Body of pancreas (tissue), 4 donors: ENCODE data around the gene SLC35F4. TPM values are rescaled to one million over a fixed set of nuclear protein-coding genes. Genes with fewer than 3 reads are reported as not detected.
"Not testable (repeated sequence)": the region's sequence is repeated elsewhere in the genome, so short reads cannot be mapped to it uniquely, and the experiment has no call there.

Source experiments
- ATAC-seq: fragments of 150-250 bp; one replicate; pipeline ENCODE4 v1.9.1; 2016
- DNase-seq, 4 donors: peaks; one replicate each; pipeline ENCODE4 v3.0.0-alpha.2; 2019
- H3K27ac ChIP-seq, 4 donors: fragments of 200-600 bp; sonication (generic); 1 replicate in 3 of 4; 2 replicates in 1 of 4; pipeline versions ENCODE4 v1.5.1 to v1.6.1; 2016 to 2019; ENCODE audit warnings: mild to moderate bottlenecking in 1 of 4, mixed read lengths in 1 of 4, moderate library complexity in 1 of 4
- H3K27me3 ChIP-seq, 2 donors: fragments of 200-600 bp; sonication (generic); one replicate each; pipeline ENCODE4 v1.6.0; 2016; ENCODE audit warnings: mild to moderate bottlenecking in 1 of 2
- H3K36me3 ChIP-seq, 2 donors: fragments of 200-600 bp; sonication (generic); replicated peaks in 1 of 2; 2 replicates each; pipeline ENCODE4 v1.5.1; 2016; ENCODE audit warnings: low read depth in 2 of 2; ENCODE audit not compliant: insufficient read depth in 1 of 2
- H3K4me1 ChIP-seq: fragments of 200-600 bp; sonication (generic); one replicate; pipeline ENCODE4 v1.6.0; 2016
- H3K4me3 ChIP-seq, 2 donors: fragments of 200-600 bp; sonication (generic); 1 replicate in 1 of 2; 2 replicates in 1 of 2; pipeline ENCODE4 v1.5.1; 2016 to 2019
- H3K9me3 ChIP-seq, 3 donors: fragments of 200-600 bp; sonication (generic); 1 replicate in 2 of 3; 2 replicates in 1 of 3; pipeline ENCODE4 v1.5.1; 2016
- POLR2A ChIP-seq, 3 donors: fragments of 450-650 bp; IDR thresholded peaks; one replicate each; pipeline ENCODE4 v1.6.1; 2016; ENCODE audit warnings: antibody characterized with exemption in 3 of 3, mild to moderate bottlenecking in 2 of 3
- WGBS, 2 donors: methylation state at CpG; one replicate each; pipeline ENCODE4 v1.1.5; 2017; 5-methylcytosine and 5-hydroxymethylcytosine counted together
- intact Hi-C: fragments of 100-400 bp; cut with DNase I; formaldehyde crosslinking; loops from one replicate; pipeline ENCODE4 v1.15.1; 2023
- total RNA-seq, 2 donors: library from RNA; depleted of rRNA; stranded (reverse); fragments of >200 nt; gene quantifications; one replicate each; pipeline ENCODE4 v1.1.0, GENCODE V29; 2016
- TF ChIP-seq, protein P1 (sequence below), 7 experiments: fragments of 450-650 bp in 4 of 7; fragments of 200-600 bp in 3 of 7; sonication (generic) in 3 of 7; IDR thresholded peaks; one replicate each; pipeline ENCODE4 v1.5.1; 2016 to 2019; ENCODE audit warnings: antibody characterized with exemption in 7 of 7

The SLC35F4 gene
- total RNA-seq, 2 donors from 2014 or later: not detected

GRCh38 chr14:57869617-57870016 lies 3.7 kb upstream of the SLC35F4 start:
- no peaks in the 10 kb centered on the region for H3K9me3 ChIP-seq

GRCh38 chr14:57866199-57866705 lies 360 bp upstream of the SLC35F4 start:
- 9 to 19% methylated on average over 15 to 19 of the region's 19 CpGs for WGBS, 2 donors
- ATAC-seq (no peak), DNase-seq (no peak)
- no peak for TF ChIP-seq POLR2A (IDR thresholded peaks at IDR 0.05)
- TF ChIP-seq, protein P1, sequence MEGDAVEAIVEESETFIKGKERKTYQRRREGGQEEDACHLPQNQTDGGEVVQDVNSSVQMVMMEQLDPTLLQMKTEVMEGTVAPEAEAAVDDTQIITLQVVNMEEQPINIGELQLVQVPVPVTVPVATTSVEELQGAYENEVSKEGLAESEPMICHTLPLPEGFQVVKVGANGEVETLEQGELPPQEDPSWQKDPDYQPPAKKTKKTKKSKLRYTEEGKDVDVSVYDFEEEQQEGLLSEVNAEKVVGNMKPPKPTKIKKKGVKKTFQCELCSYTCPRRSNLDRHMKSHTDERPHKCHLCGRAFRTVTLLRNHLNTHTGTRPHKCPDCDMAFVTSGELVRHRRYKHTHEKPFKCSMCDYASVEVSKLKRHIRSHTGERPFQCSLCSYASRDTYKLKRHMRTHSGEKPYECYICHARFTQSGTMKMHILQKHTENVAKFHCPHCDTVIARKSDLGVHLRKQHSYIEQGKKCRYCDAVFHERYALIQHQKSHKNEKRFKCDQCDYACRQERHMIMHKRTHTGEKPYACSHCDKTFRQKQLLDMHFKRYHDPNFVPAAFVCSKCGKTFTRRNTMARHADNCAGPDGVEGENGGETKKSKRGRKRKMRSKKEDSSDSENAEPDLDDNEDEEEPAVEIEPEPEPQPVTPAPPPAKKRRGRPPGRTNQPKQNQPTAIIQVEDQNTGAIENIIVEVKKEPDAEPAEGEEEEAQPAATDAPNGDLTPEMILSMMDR (IDR thresholded peaks at IDR 0.05): no peak
- H3K27ac ChIP-seq: no peak overlapping the region
- intact Hi-C loops: no loop called here
- H3K9me3 ChIP-seq: no peaks in the 10 kb centered on the region
- H3K4me1 ChIP-seq: peaks cover 16% of the 10 kb centered on the region
- H3K4me3 ChIP-seq: no peak overlapping the region
- no peaks in the 10 kb centered on the region for H3K36me3 ChIP-seq
- H3K27me3 ChIP-seq: peaks cover 0 to 13% of the 10 kb centered on the region in 2 donors

More at GRCh38 chr14:57869617-57870016, 3.7 kb upstream of the SLC35F4 start:
- H3K27me3 ChIP-seq: peaks cover 0 to 10% of the 10 kb centered on the region in 2 donors
- peaks cover 16% of the 10 kb centered on the region for H3K4me1 ChIP-seq
- H3K36me3 ChIP-seq: no peaks in the 10 kb centered on the region
- no peak overlapping the region for H3K27ac ChIP-seq
- ATAC-seq (no peak), DNase-seq (peak in 2 of 4 donors; percentile 2 to 9)
- intact Hi-C loops: no loop called here
- H3K4me3 ChIP-seq: no peak overlapping the region
- TF ChIP-seq, protein P1 (IDR thresholded peaks at IDR 0.05): no peak
- no peak for TF ChIP-seq POLR2A (IDR thresholded peaks at IDR 0.05)

DNA sequence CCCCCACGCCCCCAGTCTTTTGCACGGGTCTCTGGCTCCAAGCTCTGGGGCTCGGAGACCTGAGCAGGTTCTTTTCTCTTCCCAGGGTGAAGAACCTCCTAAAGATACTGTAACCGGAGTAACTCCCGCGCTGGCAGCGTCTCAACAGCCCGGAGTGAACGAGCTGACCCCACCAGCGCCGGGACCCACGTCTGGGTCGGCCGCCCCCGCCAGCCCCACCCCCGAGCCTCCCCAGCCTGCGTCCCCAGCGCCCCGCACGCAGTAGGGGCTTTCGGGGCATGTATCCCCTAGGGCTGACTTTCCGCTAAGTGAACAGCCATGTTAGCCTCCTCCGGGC lies 858 bp downstream of the SLC35F4 start:
- intact Hi-C loops: no loop called here
- WGBS, 2 donors: 0 to 2% methylated on average over 6 to 21 of the region's 23 CpGs
- H3K4me3 ChIP-seq: no peak overlapping the region

DNA sequence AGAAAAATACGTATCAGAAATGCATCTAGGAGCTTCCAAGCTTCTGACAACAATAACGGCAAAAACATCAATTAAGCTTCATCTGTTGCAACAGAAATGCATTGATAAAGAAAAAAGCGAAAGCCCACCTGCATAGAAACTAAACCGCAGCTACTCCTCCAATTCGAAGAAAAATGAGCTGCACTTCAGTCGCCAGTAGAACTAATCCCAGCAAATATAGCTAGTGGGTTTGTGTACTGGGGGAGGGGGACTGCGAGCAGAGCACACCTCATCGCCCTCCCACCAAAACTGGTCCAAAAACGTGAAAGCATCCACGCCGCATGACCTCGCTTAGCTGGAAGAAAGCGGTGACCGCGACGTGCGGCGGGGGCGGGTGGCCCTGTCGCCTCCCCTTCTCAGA lies 1.2 kb downstream of the SLC35F4 start:
- Histone ChIP-seq H3K4me1 (peaks cover 16% of the 10 kb centered on the region), H3K27ac (no peak overlapping the region), H3K27me3 (peaks cover 0 to 16% of the 10 kb centered on the region in 2 donors), H3K36me3 (no peaks in the 10 kb centered on the region), H3K9me3 (no peaks in the 10 kb centered on the region), H3K4me3 (no peak overlapping the region)
- TF ChIP-seq, protein P1 (IDR thresholded peaks at IDR 0.05): no peak
- no peak for TF ChIP-seq POLR2A (IDR thresholded peaks at IDR 0.05)
- intact Hi-C loops: no loop called here
- ATAC-seq: no peak
- 14 to 20% methylated on average over 19 of the region's 20 CpGs for WGBS, 2 donors
- DNase-seq: no peak

More for the DNA sequence above, 858 bp downstream of the SLC35F4 start:
- TF ChIP-seq, protein P1 (IDR thresholded peaks at IDR 0.05): no peak
- TF ChIP-seq POLR2A (IDR thresholded peaks at IDR 0.05): no peak
- H3K9me3 ChIP-seq: no peaks in the 10 kb centered on the region
- H3K4me1 ChIP-seq: peaks cover 16% of the 10 kb centered on the region
- no peaks in the 10 kb centered on the region for H3K36me3 ChIP-seq
- H3K27me3 ChIP-seq: peaks cover 0 to 16% of the 10 kb centered on the region in 2 donors
- H3K27ac ChIP-seq: no peak overlapping the region
- ATAC-seq (no peak), DNase-seq (no peak)

- Histone ChIP-seq H3K27ac (no peak overlapping the region), H3K27me3 (peaks cover 0 to 16% of the 10 kb centered on the region in 2 donors), H3K4me1 (peaks cover 16% of the 10 kb centered on the region), H3K4me3 (no peak overlapping the region), H3K36me3 (no peaks in the 10 kb centered on the region), H3K9me3 (no peaks in the 10 kb centered on the region)
- WGBS, 2 donors: 57 to 60% methylated on average over 3 of the region's 3 CpGs
- TF ChIP-seq POLR2A (IDR thresholded peaks at IDR 0.05): no peak
- TF ChIP-seq, protein P1 (IDR thresholded peaks at IDR 0.05): no peak
- intact Hi-C loops: no loop called here
- ATAC-seq (no peak), DNase-seq (no peak)
Observed at GRCh38 chr14:57863471-57863870, 2.4 kb downstream of the SLC35F4 start.

- H3K9me3 ChIP-seq, H3K4me1 ChIP-seq, intact Hi-C loops, H3K36me3 ChIP-seq, ATAC-seq, DNase-seq, H3K4me3 ChIP-seq, H3K27me3 ChIP-seq, H3K27ac ChIP-seq: not testable (repeated sequence)
- WGBS, 2 donors: 64 to 73% methylated on average over 2 of the region's 2 CpGs
Observed at GRCh38 chr14:57855666-57856065, 10.2 kb downstream of the SLC35F4 start.
